GM12872 (cell line): ENCODE data around the gene MPPED1.

Experiments
- TF ChIP-seq, protein P1 (sequence below): IDR thresholded peaks from 3 replicates; pipeline ENCODE4 v1.5.1; 2011; ENCODE audit warnings: low read depth, mild to moderate bottlenecking, low read length, moderate library complexity; ENCODE audit not compliant: insufficient read depth

MPPED1 gene

DNA sequence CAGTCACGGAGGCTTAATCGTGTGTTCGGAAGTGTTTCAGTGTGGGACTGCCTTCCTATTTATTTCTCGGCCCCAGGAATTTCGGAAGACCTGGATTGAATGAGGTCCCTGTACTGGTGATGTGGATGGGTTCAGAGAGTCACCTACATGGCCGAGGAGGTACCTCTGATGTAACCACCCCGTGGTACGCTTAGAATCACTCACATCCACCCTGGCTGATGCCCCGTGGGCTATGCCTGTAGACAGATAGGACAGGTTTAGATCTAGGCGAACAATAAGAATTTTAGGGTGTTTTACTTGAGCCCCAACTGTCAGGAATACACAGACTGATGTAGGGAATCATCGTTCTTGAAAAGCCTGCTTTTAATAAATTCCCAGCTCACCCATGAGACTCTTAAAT, 2.0 kb downstream of the MPPED1 start:
- TF ChIP-seq, protein P1, sequence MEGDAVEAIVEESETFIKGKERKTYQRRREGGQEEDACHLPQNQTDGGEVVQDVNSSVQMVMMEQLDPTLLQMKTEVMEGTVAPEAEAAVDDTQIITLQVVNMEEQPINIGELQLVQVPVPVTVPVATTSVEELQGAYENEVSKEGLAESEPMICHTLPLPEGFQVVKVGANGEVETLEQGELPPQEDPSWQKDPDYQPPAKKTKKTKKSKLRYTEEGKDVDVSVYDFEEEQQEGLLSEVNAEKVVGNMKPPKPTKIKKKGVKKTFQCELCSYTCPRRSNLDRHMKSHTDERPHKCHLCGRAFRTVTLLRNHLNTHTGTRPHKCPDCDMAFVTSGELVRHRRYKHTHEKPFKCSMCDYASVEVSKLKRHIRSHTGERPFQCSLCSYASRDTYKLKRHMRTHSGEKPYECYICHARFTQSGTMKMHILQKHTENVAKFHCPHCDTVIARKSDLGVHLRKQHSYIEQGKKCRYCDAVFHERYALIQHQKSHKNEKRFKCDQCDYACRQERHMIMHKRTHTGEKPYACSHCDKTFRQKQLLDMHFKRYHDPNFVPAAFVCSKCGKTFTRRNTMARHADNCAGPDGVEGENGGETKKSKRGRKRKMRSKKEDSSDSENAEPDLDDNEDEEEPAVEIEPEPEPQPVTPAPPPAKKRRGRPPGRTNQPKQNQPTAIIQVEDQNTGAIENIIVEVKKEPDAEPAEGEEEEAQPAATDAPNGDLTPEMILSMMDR = no peak

DNA sequence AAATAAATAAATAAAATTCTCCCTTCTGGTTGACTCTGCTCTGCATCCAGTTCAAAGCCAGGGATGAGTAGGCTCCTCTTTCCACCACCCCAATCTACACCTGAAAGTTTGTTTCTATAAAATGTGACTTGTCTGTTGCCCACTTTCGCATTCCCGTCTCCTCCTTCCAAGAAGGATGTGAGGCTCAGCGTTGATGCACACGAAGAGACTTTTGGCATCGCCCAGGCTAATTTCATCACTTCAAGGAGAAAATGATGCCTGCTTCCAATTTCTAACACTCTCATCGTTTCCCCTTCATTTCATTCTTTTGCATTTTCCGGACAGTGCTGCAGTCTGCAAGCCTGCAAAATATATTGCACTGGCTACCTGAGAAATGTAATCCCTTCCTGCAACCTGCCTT, 3.9 kb downstream of the MPPED1 start:
- TF ChIP-seq, protein P1 = no peak

DNA sequence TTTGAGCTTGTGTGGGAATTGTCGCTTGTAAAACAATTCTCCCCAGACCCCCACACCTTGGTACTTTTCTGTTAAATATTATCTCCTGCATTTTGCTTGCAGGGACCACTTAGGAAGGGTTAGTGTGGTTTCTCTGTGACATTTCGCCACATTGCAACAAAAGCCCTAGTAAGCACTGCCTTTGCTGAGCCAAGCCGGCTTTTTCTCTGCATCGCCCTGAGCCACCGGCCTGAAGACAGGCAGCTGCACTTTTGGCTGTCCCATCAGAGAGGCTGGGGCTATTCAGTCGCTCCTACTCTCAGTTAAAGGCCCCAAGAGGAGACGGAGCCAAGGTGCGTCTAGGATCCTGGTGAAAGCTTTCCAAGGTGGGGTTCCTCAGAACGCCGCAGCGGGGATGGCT, 5.7 kb downstream of the MPPED1 start:
- TF ChIP-seq, protein P1 = no peak

DNA sequence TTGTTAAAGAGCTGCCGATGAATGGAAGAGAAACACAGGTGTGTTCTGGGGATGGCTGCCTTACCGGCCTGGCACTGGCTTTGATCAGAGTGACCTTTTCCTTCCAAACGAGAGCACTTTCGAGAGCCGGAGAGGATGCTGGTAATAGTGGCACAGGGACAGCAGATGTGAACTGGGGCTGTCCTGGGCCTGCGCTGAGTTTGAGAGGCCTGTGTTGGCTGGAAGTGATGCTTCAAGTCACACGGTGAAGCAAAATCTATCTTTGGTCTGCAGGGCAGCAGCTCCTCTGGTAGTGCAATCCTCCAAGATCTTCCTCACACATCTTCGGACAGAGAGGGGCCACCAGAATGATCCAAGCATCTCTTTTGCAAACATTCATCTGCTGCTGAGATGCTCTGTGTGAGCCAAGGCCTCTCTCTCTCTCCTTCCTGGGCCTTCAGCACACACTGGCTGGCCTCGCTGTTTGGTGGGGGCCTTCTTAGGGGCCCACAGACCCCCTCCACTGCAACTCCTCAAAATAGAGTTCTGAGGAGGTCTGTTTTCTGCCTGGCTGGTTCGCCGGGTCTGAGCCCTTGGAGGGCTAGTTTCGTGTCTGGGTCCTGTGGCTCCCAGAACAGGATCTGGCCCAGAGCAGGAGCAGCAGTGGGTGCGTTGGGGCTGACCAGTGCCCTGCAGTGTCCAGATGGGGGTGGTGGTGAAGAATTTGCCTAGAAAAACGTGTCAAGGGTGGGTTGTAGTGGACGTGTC, 6.4 kb downstream of the MPPED1 start:
- TF ChIP-seq, protein P1 = no peak

DNA sequence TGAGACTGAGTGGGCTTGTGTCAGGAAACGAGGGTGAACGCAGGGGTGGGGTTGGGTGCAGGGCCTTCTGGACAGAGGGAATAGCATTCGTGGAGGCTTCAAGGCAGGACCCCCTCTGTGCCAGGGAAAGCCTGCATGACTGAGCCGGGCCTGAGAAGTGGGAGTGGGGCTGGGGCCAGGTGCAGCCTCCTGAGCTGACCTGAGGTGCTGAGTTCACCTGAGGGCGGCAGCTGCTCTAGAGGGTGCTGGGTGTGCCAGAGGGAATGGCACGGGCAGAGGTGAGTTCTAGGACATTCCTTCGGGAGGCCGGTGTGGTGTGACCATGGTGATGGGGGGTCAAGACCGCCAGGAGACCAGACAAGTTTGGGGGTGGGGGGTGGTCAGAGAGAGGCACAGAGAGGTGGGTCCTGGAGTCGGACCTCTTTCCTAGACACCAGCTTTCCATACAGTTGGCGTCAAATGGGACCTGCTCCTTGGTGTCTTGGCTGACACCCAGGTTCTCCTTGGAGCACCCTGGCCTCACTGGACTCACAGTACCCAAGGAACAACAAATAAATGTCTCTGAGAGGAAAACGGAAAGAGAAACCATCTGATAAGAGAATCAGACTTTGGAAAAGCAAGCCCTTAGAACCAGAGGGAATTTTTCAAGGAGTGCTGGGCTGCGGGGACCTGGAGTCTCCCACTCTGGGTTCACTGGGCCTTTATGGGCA, 7.7 kb downstream of the MPPED1 start:
- TF ChIP-seq, protein P1 = no peak

DNA sequence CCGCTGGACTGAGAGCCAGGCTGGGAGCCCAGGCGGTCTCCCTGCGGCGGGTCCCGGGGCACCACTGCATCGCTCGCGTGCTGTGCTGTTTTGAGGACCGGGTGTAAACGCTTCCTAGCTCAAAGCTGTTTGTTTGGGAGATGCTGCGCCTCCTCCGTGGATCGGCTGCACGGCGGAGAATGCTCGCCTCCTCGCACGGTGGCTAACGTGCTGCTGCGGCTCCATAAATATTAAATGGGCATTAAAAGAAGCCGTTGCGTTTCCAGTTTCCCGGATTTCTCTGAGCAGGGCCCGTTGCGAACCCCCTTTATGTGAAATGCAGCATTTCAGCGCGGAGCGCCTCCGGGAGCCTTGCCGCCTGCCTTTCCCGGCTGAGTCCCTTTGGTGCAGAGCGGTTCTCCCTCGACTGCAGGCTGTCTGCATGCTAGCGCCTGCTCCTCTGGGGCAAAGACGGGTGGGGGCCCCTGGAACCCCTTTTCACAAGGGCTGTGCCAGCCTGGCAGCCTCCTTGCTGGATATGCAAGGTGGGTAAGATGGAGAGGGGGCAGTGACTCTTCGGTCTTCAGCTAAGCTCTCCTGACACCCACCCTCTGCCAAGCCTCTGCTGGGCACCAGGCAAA, 9.3 kb downstream of the MPPED1 start:
- TF ChIP-seq, protein P1 = no peak

DNA sequence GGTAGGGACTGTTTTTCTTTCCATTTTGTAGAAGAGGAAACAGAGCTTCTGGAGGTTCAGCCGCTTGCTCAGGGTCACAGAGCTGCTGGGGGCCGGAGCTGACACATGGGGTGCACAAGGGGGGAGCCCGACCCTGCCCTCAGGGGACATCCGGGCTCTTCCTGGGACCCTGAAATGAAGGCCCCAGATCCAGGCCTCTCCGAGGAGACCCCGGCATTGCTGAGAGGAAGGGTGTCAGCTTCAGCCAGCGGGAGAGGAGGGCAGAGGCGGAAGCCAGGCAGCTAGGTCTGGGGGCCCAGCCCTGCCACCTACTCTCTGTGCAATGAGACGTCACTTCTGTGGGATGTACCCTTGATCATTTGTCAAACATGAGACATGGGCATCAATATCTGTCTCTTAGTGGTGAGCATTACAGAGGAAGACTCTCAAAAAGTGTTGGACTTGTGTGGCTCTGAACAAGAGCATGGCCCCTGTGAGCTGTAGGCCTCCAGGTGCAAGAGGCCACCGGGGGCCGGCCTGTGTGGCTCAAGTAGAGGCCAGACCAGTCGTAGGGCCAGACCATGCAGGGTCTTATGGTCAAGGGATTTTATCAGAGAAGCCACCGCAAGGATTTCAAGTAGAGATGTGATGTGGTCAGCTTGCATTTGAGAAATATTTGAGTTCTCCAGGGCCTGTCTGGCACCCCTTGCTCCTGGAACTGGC, 10.3 kb downstream of the MPPED1 start:
- TF ChIP-seq, protein P1 = no peak
